CD14-positive monocyte (primary cell): ENCODE data around the gene SLC6A8. TPM values are rescaled to one million over a fixed set of nuclear protein-coding genes. Genes with fewer than 3 reads are reported as not detected.

ENCODE experiments used
- DNase-seq, 3 donors: peaks; one replicate each; pipeline ENCODE4 v3.0.0-alpha.2; 2011 to 2022
- H2AFZ ChIP-seq: 2 replicates; pipeline ENCODE4 v1.6.0; 2012; ENCODE audit warnings: mild to moderate bottlenecking, low read depth, low read length, inconsistent platforms; ENCODE audit not compliant: insufficient read depth, poor library complexity, severe bottlenecking
- H3K27ac ChIP-seq, 2 donors: 1 replicate in 1 of 2; 2 replicates in 1 of 2; pipeline ENCODE4 v1.5.1; 2012 to 2013; ENCODE audit warnings: low read length in 2 of 2, control low read depth in 1 of 2, inconsistent platforms in 1 of 2, low read depth in 1 of 2, mild to moderate bottlenecking in 1 of 2
- H3K27me3 ChIP-seq, 2 donors: one replicate each; pipeline versions ENCODE4 v1.6.0 to v1.6.1; 2011 to 2013; ENCODE audit warnings: low read length in 2 of 2; ENCODE audit not compliant: control insufficient read depth in 2 of 2, insufficient read depth in 2 of 2
- H3K36me3 ChIP-seq, 2 donors: replicated peaks in 1 of 2; 1 replicate in 1 of 2; 2 replicates in 1 of 2; pipeline versions ENCODE4 v1.5.1 to v1.6.1; 2012 to 2013; ENCODE audit warnings: low read length in 2 of 2, control low read depth in 1 of 2, inconsistent platforms in 1 of 2, mild to moderate bottlenecking in 1 of 2; ENCODE audit not compliant: insufficient read depth in 2 of 2, control insufficient read depth in 1 of 2
- H3K4me1 ChIP-seq, 2 donors: 1 replicate in 1 of 2; 2 replicates in 1 of 2; pipeline versions ENCODE4 v1.5.1 to v1.6.1; 2012 to 2013; ENCODE audit warnings: low read length in 2 of 2, control low read depth in 1 of 2, inconsistent platforms in 1 of 2, mild to moderate bottlenecking in 1 of 2, moderate library complexity in 1 of 2; ENCODE audit not compliant: insufficient read depth in 2 of 2, control insufficient read depth in 1 of 2
- H3K4me2 ChIP-seq: replicated peaks from 2 replicates; pipeline ENCODE3; 2012; ENCODE audit warnings: low read length, moderate library complexity, mild to moderate bottlenecking; ENCODE audit not compliant: poor library complexity, severe bottlenecking; ENCODE audit errors: extremely low read depth
- H3K4me3 ChIP-seq, 3 experiments: fragments of 200-600 bp in 1 of 3; sonication (generic) in 1 of 3; replicated peaks in 1 of 3; 1 replicate in 2 of 3; 2 replicates in 1 of 3; pipeline ENCODE4 v1.5.1; 2011 to 2013; ENCODE audit warnings: low read length in 3 of 3, mild to moderate bottlenecking in 3 of 3, control low read depth in 2 of 3, low read depth in 2 of 3, inconsistent platforms in 1 of 3, moderate library complexity in 1 of 3
- H3K79me2 ChIP-seq: 2 replicates; pipeline ENCODE4 v1.6.0; 2012; ENCODE audit warnings: mild to moderate bottlenecking, control low read depth, inconsistent platforms, low read length, moderate library complexity; ENCODE audit not compliant: insufficient read depth
- H3K9ac ChIP-seq: 2 replicates; pipeline ENCODE4 v1.6.0; 2017; ENCODE audit warnings: low read length, mild to moderate bottlenecking; ENCODE audit not compliant: insufficient read depth, poor library complexity, severe bottlenecking
- H3K9me3 ChIP-seq, 2 donors: replicated peaks in 1 of 2; 1 replicate in 1 of 2; 2 replicates in 1 of 2; pipeline versions ENCODE4 v1.5.1 to v1.6.1; 2012 to 2013; ENCODE audit warnings: low read length in 2 of 2, control low read depth in 1 of 2; ENCODE audit not compliant: control insufficient read depth in 1 of 2, insufficient read depth in 1 of 2
- H4K20me1 ChIP-seq: 2 replicates; pipeline ENCODE4 v1.6.0; 2012; ENCODE audit warnings: mild to moderate bottlenecking, low read length, control low read depth, moderate library complexity; ENCODE audit not compliant: insufficient read depth
- H3K27ac Mint-ChIP-seq, 7 donors: one replicate each; pipeline ENCODE4 v1.8.0; 2020; ENCODE audit warnings: mild to moderate bottlenecking in 7 of 7, mixed read lengths in 7 of 7, moderate library complexity in 6 of 7, inconsistent platforms in 2 of 7
- H3K27me3 Mint-ChIP-seq, 3 donors: one replicate each; pipeline ENCODE4 v1.8.0; 2021 to 2022; ENCODE audit warnings: low read depth in 3 of 3, mild to moderate bottlenecking in 3 of 3, mixed read lengths in 3 of 3, moderate library complexity in 3 of 3, inconsistent platforms in 1 of 3
- H3K36me3 Mint-ChIP-seq, 2 donors: one replicate each; pipeline ENCODE4 v1.8.0; 2020; ENCODE audit warnings: mixed read lengths in 2 of 2, inconsistent platforms in 1 of 2, mild to moderate bottlenecking in 1 of 2
- H3K4me1 Mint-ChIP-seq: one replicate; pipeline ENCODE4 v1.8.0; 2020; ENCODE audit warnings: mild to moderate bottlenecking, mixed read lengths
- H3K4me3 Mint-ChIP-seq, 2 donors: one replicate each; pipeline ENCODE4 v1.8.0; 2020; ENCODE audit warnings: mild to moderate bottlenecking in 2 of 2, mixed read lengths in 2 of 2, moderate library complexity in 1 of 2
- H3K9me3 Mint-ChIP-seq, 7 donors: one replicate each; pipeline ENCODE4 v1.8.0; 2020 to 2022; ENCODE audit warnings: mixed read lengths in 7 of 7, mild to moderate bottlenecking in 6 of 7, moderate library complexity in 6 of 7, inconsistent platforms in 2 of 7
- whole genome bisulfite sequencing: methylation state at CpG from one replicate; pipeline ENCODE4 v1.1.5; 2013; ENCODE audit warnings: missing lambda C conversion rate; ENCODE audit not compliant: insufficient coverage; 5-methylcytosine and 5-hydroxymethylcytosine counted together
- intact Hi-C, 2 donors: fragments of 100-400 bp; cut with micrococcal nuclease; formaldehyde crosslinking; loops; one replicate each; pipeline versions ENCODE4 v1.15.0 to v1.15.1; 2023
- polyA plus RNA-seq, 3 donors: library from polyadenylated mRNA; depleted of rRNA in 1 of 3; unstranded in 2 of 3; stranded (reverse) in 1 of 3; fragments of 300-500 nt in 2 of 3; fragments of >200 nt in 1 of 3; fragmentation: Illumina TruSeq in 2 of 3; gene quantifications; 1 replicate in 2 of 3; 2 replicates in 1 of 3; pipeline ENCODE4 v1.2.3, GENCODE V29; 2012 to 2021
- TF ChIP-seq, protein P1 (sequence below): fragments of 200-600 bp; IDR thresholded peaks from one replicate; pipeline ENCODE4 v1.8.0; 2022; ENCODE audit warnings: antibody characterized with exemption, mild to moderate bottlenecking

Gene SLC6A8
- polyA plus RNA-seq, 3 donors: 0.23 to 5.6 (median 0.85) TPM

- H4K20me1 ChIP-seq: no peaks in the 10 kb centered on the region
- peaks cover 21 to 70% (median 53%) of the 10 kb centered on the region in 3 donors for H3K27me3 Mint-ChIP-seq
- H3K9me3 Mint-ChIP-seq: peaks cover 0 to 24% (median 11%) of the 10 kb centered on the region in 7 donors
- peak in 2 of 3 donors; percentile 25 to 29 for DNase-seq
- intact Hi-C loops: loop anchor here in 1 of 2 donors (10.0 kb wide), 2 partner anchors 627 to 717 kb away; no protein-coding TSS in a partner anchor
- H2AFZ ChIP-seq: no peak overlapping the region
- WGBS: 0% methylated on average over 16 of the region's 31 CpGs
- peaks cover 0 to 7% of the 10 kb centered on the region in 2 donors for H3K9me3 ChIP-seq
- H3K27ac ChIP-seq: no peak overlapping the region
- TF ChIP-seq, protein P1, sequence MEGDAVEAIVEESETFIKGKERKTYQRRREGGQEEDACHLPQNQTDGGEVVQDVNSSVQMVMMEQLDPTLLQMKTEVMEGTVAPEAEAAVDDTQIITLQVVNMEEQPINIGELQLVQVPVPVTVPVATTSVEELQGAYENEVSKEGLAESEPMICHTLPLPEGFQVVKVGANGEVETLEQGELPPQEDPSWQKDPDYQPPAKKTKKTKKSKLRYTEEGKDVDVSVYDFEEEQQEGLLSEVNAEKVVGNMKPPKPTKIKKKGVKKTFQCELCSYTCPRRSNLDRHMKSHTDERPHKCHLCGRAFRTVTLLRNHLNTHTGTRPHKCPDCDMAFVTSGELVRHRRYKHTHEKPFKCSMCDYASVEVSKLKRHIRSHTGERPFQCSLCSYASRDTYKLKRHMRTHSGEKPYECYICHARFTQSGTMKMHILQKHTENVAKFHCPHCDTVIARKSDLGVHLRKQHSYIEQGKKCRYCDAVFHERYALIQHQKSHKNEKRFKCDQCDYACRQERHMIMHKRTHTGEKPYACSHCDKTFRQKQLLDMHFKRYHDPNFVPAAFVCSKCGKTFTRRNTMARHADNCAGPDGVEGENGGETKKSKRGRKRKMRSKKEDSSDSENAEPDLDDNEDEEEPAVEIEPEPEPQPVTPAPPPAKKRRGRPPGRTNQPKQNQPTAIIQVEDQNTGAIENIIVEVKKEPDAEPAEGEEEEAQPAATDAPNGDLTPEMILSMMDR: peak; percentile 52
- H3K4me1 Mint-ChIP-seq: peaks cover 9% of the 10 kb centered on the region
- no peak overlapping the region for H3K27ac Mint-ChIP-seq
- H3K36me3 ChIP-seq: no peaks in the 10 kb centered on the region
- H3K4me3 Mint-ChIP-seq: peak overlapping the region; percentile 34 to 81
- H3K36me3 Mint-ChIP-seq: no peaks in the 10 kb centered on the region
- H3K9ac ChIP-seq: no peak overlapping the region
- no peak overlapping the region for H3K4me3 ChIP-seq
- H3K79me2 ChIP-seq: no peaks in the 10 kb centered on the region
- H3K27me3 ChIP-seq: peaks cover 22 to 24% of the 10 kb centered on the region in 2 donors
- no peaks in the 10 kb centered on the region for H3K4me1 ChIP-seq
- peak overlapping the region; percentile 4 for H3K4me2 ChIP-seq
Observed at GRCh38 chrX:153662266-153662665, 25.5 kb upstream of the SLC6A8 start.

- intact Hi-C loops: loop anchor here (5.0 to 10.0 kb wide), 4 partner anchors 114 to 721 kb away; no protein-coding TSS in a partner anchor
- WGBS: no CpG with 5 or more reads among the region's 9 CpGs
- peaks cover 19 to 20% of the 10 kb centered on the region in 2 donors for H3K27me3 ChIP-seq
Observed at GRCh38 chrX:153665726-153666306, 21.9 kb upstream of the SLC6A8 start.

More at GRCh38 chrX:153665726-153666306, 21.9 kb upstream of the SLC6A8 start:
- no peak overlapping the region for H3K27ac ChIP-seq
- H3K27ac Mint-ChIP-seq: no peak overlapping the region
- no peaks in the 10 kb centered on the region for H4K20me1 ChIP-seq
- peaks cover 14% of the 10 kb centered on the region for H3K4me1 Mint-ChIP-seq
- H3K4me3 ChIP-seq: no peak overlapping the region
- H3K36me3 Mint-ChIP-seq: no peaks in the 10 kb centered on the region
- no peaks in the 10 kb centered on the region for H3K79me2 ChIP-seq
- H3K4me3 Mint-ChIP-seq: no peak overlapping the region
- peaks cover 0 to 7% of the 10 kb centered on the region in 2 donors for H3K9me3 ChIP-seq
- H3K27me3 Mint-ChIP-seq: peaks cover 23 to 58% (median 48%) of the 10 kb centered on the region in 3 donors
- H2AFZ ChIP-seq: no peak overlapping the region
- H3K36me3 ChIP-seq: no peaks in the 10 kb centered on the region
- no peak overlapping the region for H3K9ac ChIP-seq
- no peaks in the 10 kb centered on the region for H3K4me1 ChIP-seq
- H3K4me2 ChIP-seq: no peak overlapping the region
- DNase-seq: no peak
- H3K9me3 Mint-ChIP-seq: peaks cover 0 to 24% (median 4%) of the 10 kb centered on the region in 7 donors
- TF ChIP-seq, protein P1: no peak
